Gastroesophageal sphincter (tissue), 3 donors: ENCODE measurements around the gene ZBTB43.

Source experiments
- EP300 ChIP-seq: sonication (generic); formaldehyde crosslinking; IDR thresholded peaks from one replicate; pipeline ENCODE4 v1.6.1; 2017; ENCODE audit warnings: antibody characterized with exemption, mild to moderate bottlenecking
- POLR2A ChIP-seq, 2 donors: fragments of 450-650 bp; IDR thresholded peaks; one replicate each; pipeline ENCODE4 v1.6.1; 2017; ENCODE audit warnings: antibody characterized with exemption in 2 of 2, mild to moderate bottlenecking in 2 of 2, moderate library complexity in 1 of 2
- POLR2AphosphoS5 ChIP-seq: sonication (generic); formaldehyde crosslinking; IDR thresholded peaks from one replicate; pipeline ENCODE4 v1.6.1; 2017; ENCODE audit warnings: antibody characterized with exemption
- TF ChIP-seq, protein P1 (sequence below), 4 experiments: fragments of 200-600 bp in 2 of 4; fragments of 450-650 bp in 2 of 4; sonication (generic) in 1 of 4; IDR thresholded peaks; one replicate each; pipeline ENCODE4 v1.5.1; 2017 to 2019; ENCODE audit warnings: antibody characterized with exemption in 4 of 4, mild to moderate bottlenecking in 2 of 4, moderate library complexity in 2 of 4

DNA sequence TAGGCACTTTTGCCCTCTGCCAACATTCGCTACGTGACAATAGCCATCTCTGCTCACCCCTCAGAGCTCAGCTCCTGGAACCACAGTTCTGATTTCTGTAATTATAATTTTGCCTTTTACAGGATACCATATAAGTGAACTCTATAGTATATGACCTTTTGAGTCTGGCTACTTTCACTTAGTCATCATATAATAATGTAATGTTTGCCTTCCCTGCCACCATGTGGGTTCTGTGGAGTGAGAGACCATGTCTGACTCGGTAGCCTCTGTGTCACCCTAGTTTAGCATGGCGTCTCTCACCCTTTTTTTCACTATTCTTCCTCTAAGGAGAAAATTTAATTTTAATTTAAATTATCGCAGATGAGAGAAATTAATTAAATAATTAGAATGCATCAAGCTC lies 28.9 kb upstream of the ZBTB43 start:
- TF ChIP-seq POLR2A (IDR thresholded peaks at IDR 0.05) (no peak), EP300 (no peak), POLR2AphosphoS5 (no peak)
- TF ChIP-seq, protein P1, sequence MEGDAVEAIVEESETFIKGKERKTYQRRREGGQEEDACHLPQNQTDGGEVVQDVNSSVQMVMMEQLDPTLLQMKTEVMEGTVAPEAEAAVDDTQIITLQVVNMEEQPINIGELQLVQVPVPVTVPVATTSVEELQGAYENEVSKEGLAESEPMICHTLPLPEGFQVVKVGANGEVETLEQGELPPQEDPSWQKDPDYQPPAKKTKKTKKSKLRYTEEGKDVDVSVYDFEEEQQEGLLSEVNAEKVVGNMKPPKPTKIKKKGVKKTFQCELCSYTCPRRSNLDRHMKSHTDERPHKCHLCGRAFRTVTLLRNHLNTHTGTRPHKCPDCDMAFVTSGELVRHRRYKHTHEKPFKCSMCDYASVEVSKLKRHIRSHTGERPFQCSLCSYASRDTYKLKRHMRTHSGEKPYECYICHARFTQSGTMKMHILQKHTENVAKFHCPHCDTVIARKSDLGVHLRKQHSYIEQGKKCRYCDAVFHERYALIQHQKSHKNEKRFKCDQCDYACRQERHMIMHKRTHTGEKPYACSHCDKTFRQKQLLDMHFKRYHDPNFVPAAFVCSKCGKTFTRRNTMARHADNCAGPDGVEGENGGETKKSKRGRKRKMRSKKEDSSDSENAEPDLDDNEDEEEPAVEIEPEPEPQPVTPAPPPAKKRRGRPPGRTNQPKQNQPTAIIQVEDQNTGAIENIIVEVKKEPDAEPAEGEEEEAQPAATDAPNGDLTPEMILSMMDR (IDR thresholded peaks at IDR 0.05): no peak
